Transverse colon (tissue), 4 donors: Measurements from ENCODE around the gene CDH24. TPM values are rescaled to one million over a fixed set of nuclear protein-coding genes. Genes with fewer than 3 reads are reported as not detected.

Experiments used
- DNase-seq: peaks from one replicate; pipeline ENCODE4 v3.0.0-alpha.2; 2019
- H3K27ac ChIP-seq, 4 donors: fragments of 200-600 bp; sonication (generic); 2 replicates each; pipeline ENCODE4 v1.5.1; 2016 to 2018; ENCODE audit warnings: inconsistent platforms in 4 of 4
- H3K27me3 ChIP-seq: fragments of 200-600 bp; sonication (generic); 2 replicates; pipeline ENCODE4 v1.5.1; 2017; ENCODE audit warnings: inconsistent platforms
- H3K36me3 ChIP-seq, 4 donors: fragments of 200-600 bp; sonication (generic); 2 replicates each; pipeline ENCODE4 v1.5.1; 2017 to 2019; ENCODE audit warnings: inconsistent platforms in 4 of 4
- H3K4me1 ChIP-seq, 4 donors: fragments of 200-600 bp; sonication (generic); 2 replicates each; pipeline ENCODE4 v1.5.1; 2017 to 2020; ENCODE audit warnings: inconsistent platforms in 4 of 4
- H3K4me3 ChIP-seq, 4 donors: fragments of 200-600 bp; sonication (generic); 1 replicate in 1 of 4; 2 replicates in 3 of 4; pipeline versions ENCODE4 v1.5.1 to v1.6.1; 2017 to 2019; ENCODE audit warnings: inconsistent platforms in 4 of 4
- H3K9me3 ChIP-seq, 2 donors: fragments of 200-600 bp; sonication (generic); 2 replicates each; pipeline ENCODE4 v1.5.1; 2017 to 2019; ENCODE audit warnings: inconsistent platforms in 2 of 2
- CTCF ChIP-seq, 5 experiments: fragments of 200-600 bp in 3 of 5; fragments of 450-650 bp in 2 of 5; sonication (generic) in 3 of 5; IDR thresholded peaks; 1 replicate in 2 of 5; 2 replicates in 3 of 5; pipeline ENCODE4 v1.5.1; 2016 to 2017; ENCODE audit warnings: antibody characterized with exemption in 5 of 5, inconsistent platforms in 3 of 5, mild to moderate bottlenecking in 2 of 5, moderate library complexity in 1 of 5
- EP300 ChIP-seq: sonication (generic); formaldehyde crosslinking; IDR thresholded peaks from one replicate; pipeline ENCODE4 v1.6.1; 2017; ENCODE audit warnings: antibody characterized with exemption, low read depth
- POLR2A ChIP-seq: fragments of 450-650 bp; IDR thresholded peaks from one replicate; pipeline ENCODE4 v1.6.1; 2016; ENCODE audit warnings: antibody characterized with exemption, mild to moderate bottlenecking, moderate library complexity
- POLR2AphosphoS5 ChIP-seq, 3 donors: sonication (generic); formaldehyde crosslinking; IDR thresholded peaks; one replicate each; pipeline ENCODE4 v1.6.1; 2016; ENCODE audit warnings: antibody characterized with exemption in 3 of 3
- WGBS, 2 donors: methylation state at CpG; one replicate each; pipeline ENCODE4 v1.1.5; 2018; ENCODE audit warnings: low coverage in 1 of 2; 5-methylcytosine and 5-hydroxymethylcytosine counted together
- in situ Hi-C, 4 donors: fragments of 200-750 bp; cut with MboI; loops; one replicate each; pipeline versions ENCODE4 v1.15.0 to v1.15.1; 2017; ENCODE audit warnings: low sequenced_read_pairs in 3 of 4, low pct_ligation_motif_present in 1 of 4, low pct_unique_long_range_greater_than_20kb in 1 of 4
- intact Hi-C: fragments of 100-400 bp; cut with DNase I; formaldehyde crosslinking; loops from one replicate; pipeline ENCODE4 v1.15.1; 2023; ENCODE audit warnings: low total_unique reads
- total RNA-seq, 4 donors: library from RNA; depleted of rRNA; stranded (reverse); fragments of >200 nt; gene quantifications; one replicate each; pipeline ENCODE4 v1.1.0, GENCODE V29; 2016

The CDH24 gene
- total RNA-seq, 4 donors from 2014 or later, result 1.2 to 6.0 (median 4.2) TPM

GRCh38 chr14:23034498-23035302 is 22.6 kb downstream of the CDH24 start, which contains the start of gene PSMB5:
Gene PSMB5, minus strand, starts transcription at chr14:23034900. Its CDS starts 19 bp downstream, at chr14:23034881.
- Histone ChIP-seq H3K27me3 (no peaks in the 10 kb centered on the region), H3K36me3 (peaks cover 0 to 27% (median 11%) of the 10 kb centered on the region in 4 donors), H3K27ac (peak within 1 kb of the TSS; percentile 91 to 96 (median 92)), H3K4me3 (peak within 1 kb of the TSS; percentile 59 to 99 (median 84)), H3K9me3 (no peaks in the 10 kb centered on the region), H3K4me1 (peaks cover 8 to 16% (median 11%) of the 10 kb centered on the region in 4 donors)
- intact Hi-C loops (no loop called here), in situ Hi-C loops (no loop called here)
- DNase-seq, result peak; percentile 91
- TF ChIP-seq POLR2AphosphoS5 (IDR thresholded peaks at IDR 0.05) (peak in 2 of 3 donors; percentile 56 to 66), POLR2A (peak; percentile 41), CTCF (IDR thresholded peaks at IDR 0.05) (peak in 2 of 5 experiments; percentile 33 to 46), EP300 (no peak)
- WGBS, 2 donors, result 0% methylated on average over 36 of the region's 36 CpGs; no CpG with 5 or more reads in 1 of the 2 donors

- Histone ChIP-seq H3K4me1 (peaks cover 8 to 22% (median 11%) of the 10 kb centered on the region in 4 donors), H3K4me3 (peak overlapping the region; percentile 59 to 99 (median 84)), H3K27me3 (no peaks in the 10 kb centered on the region), H3K9me3 (no peaks in the 10 kb centered on the region), H3K36me3 (peaks cover 0 to 32% (median 15%) of the 10 kb centered on the region in 4 donors), H3K27ac (peak overlapping the region; percentile 91 to 96 (median 92))
- intact Hi-C loops (no loop called here), in situ Hi-C loops (no loop called here)
- no peak for TF ChIP-seq POLR2AphosphoS5 (IDR thresholded peaks at IDR 0.05)
- 32 to 45% methylated on average over 6 to 14 of the region's 17 CpGs for WGBS, 2 donors
- no peak for DNase-seq
These were observed 23.4 kb downstream of the CDH24 start for GRCh38 chr14:23033801-23034497.

GRCh38 chr14:23033251-23033727 is 24.0 kb downstream of the CDH24 start:
- no peak overlapping the region for H3K4me3 ChIP-seq

GRCh38 chr14:23030936-23031335 is 26.4 kb downstream of the CDH24 start:
- 97 to 100% methylated on average over 4 of the region's 4 CpGs for WGBS, 2 donors
- no peak for TF ChIP-seq POLR2AphosphoS5 (IDR thresholded peaks at IDR 0.05)
- TF ChIP-seq EP300, result no peak
- no peak for TF ChIP-seq CTCF (IDR thresholded peaks at IDR 0.05)
- TF ChIP-seq POLR2A, result no peak
- H3K4me3 ChIP-seq, result no peak overlapping the region
- DNase-seq, result no peak
- H3K4me1 ChIP-seq, result peaks cover 8 to 30% (median 11%) of the 10 kb centered on the region in 4 donors
- intact Hi-C loops, result no loop called here
- H3K9me3 ChIP-seq, result no peaks in the 10 kb centered on the region
- in situ Hi-C loops, result no loop called here
- H3K27ac ChIP-seq, result no peak overlapping the region
- H3K27me3 ChIP-seq, result no peaks in the 10 kb centered on the region
- H3K36me3 ChIP-seq, result peaks cover 0 to 55% (median 17%) of the 10 kb centered on the region in 4 donors

More at GRCh38 chr14:23033251-23033727, 24.0 kb downstream of the CDH24 start:
- no peak for TF ChIP-seq POLR2A
- no peak for TF ChIP-seq EP300
- no peak for TF ChIP-seq CTCF (IDR thresholded peaks at IDR 0.05)
- no peak for TF ChIP-seq POLR2AphosphoS5 (IDR thresholded peaks at IDR 0.05)
- in situ Hi-C loops, result no loop called here
- H3K4me1 ChIP-seq, result peaks cover 8 to 28% (median 11%) of the 10 kb centered on the region in 4 donors
- no peaks in the 10 kb centered on the region for H3K9me3 ChIP-seq
- intact Hi-C loops, result no loop called here
- no peak for DNase-seq
- peaks cover 0 to 35% (median 15%) of the 10 kb centered on the region in 4 donors for H3K36me3 ChIP-seq
- H3K27ac ChIP-seq, result no peak overlapping the region
- no peaks in the 10 kb centered on the region for H3K27me3 ChIP-seq
- 92 to 93% methylated on average over 3 to 10 of the region's 10 CpGs for WGBS, 2 donors
